ENCODE measurements around the gene MLLT3.

- TF ChIP-seq BATF2 (CRISPR knock-in tag; IDR thresholded peaks at IDR 0.05) (no peak), KMT2A (CRISPR knock-in tag; IDR thresholded peaks at IDR 0.05) (no peak)
Observed at GRCh38 chr9:20642045-20642444, 19.7 kb upstream of the MLLT3 start.

All from HepG2 (cell line).